Small intestine (tissue), 7 donors: ENCODE results near the gene ACSS2. TPM values are rescaled to one million over a fixed set of nuclear protein-coding genes. Genes with fewer than 3 reads are reported as not detected.

Experiments used
- DNase-seq, 2 donors: peaks; one replicate each; pipeline versions ENCODE4 v3.0.0 to v3.0.0-alpha.2; 2013
- FAIRE-seq: peaks from 2 replicates; lab custom pipeline; 2012; peaks lifted over from hg19 to GRCh38; lab: Jason Lieb, UNC
- H3K27ac ChIP-seq, 3 donors: one replicate each; pipeline ENCODE4 v1.5.1; 2013; ENCODE audit warnings: low read length in 2 of 3, mild to moderate bottlenecking in 2 of 3, control low read depth in 1 of 3, inconsistent platforms in 1 of 3, low read depth in 1 of 3, moderate library complexity in 1 of 3
- H3K27me3 ChIP-seq, 3 donors: one replicate each; pipeline ENCODE4 v1.6.1; 2013; ENCODE audit warnings: low read length in 3 of 3, inconsistent platforms in 1 of 3; ENCODE audit not compliant: control insufficient read depth in 3 of 3, insufficient read depth in 3 of 3
- H3K36me3 ChIP-seq, 3 donors: one replicate each; pipeline ENCODE4 v1.6.1; 2013; ENCODE audit warnings: low read length in 3 of 3, inconsistent platforms in 1 of 3, low read depth in 1 of 3, mild to moderate bottlenecking in 1 of 3, moderate library complexity in 1 of 3; ENCODE audit not compliant: control insufficient read depth in 3 of 3, insufficient read depth in 2 of 3
- H3K4me1 ChIP-seq, 3 donors: one replicate each; pipeline ENCODE4 v1.6.1; 2013; ENCODE audit warnings: low read length in 2 of 3, inconsistent platforms in 1 of 3, low read depth in 1 of 3, mild to moderate bottlenecking in 1 of 3, moderate library complexity in 1 of 3; ENCODE audit not compliant: control insufficient read depth in 3 of 3, insufficient read depth in 2 of 3
- H3K4me3 ChIP-seq, 3 donors: one replicate each; pipeline ENCODE4 v1.5.1; 2013; ENCODE audit warnings: low read length in 3 of 3, control low read depth in 1 of 3, inconsistent platforms in 1 of 3, low read depth in 1 of 3, mild to moderate bottlenecking in 1 of 3, moderate library complexity in 1 of 3
- H3K9me3 ChIP-seq, 2 donors: one replicate each; pipeline ENCODE4 v1.6.1; 2013; ENCODE audit warnings: low read depth in 1 of 2, low read length in 1 of 2; ENCODE audit not compliant: control insufficient read depth in 2 of 2, insufficient read depth in 1 of 2
- WGBS, 3 donors: extraction: QIAGEN DNeasy Blood & Tissue Kit; methylation state at CpG; one replicate each; pipeline ENCODE4 v1.1.7; 2013; 5-methylcytosine and 5-hydroxymethylcytosine counted together
- polyA plus RNA-seq, 4 donors: library from polyadenylated mRNA; stranded (reverse) in 3 of 4; unstranded in 1 of 4; fragments of 200-250 nt in 3 of 4; fragments of 120-200 nt in 1 of 4; gene quantifications; one replicate each; pipeline versions ENCODE4 v1.2.1 to v1.2.3, GENCODE V29; 2013
- donor health status: healthy with polysubstance abuse.
- donor health status: control.
- donor health status: control.
- donor health status: Bipolar disorder and iron deficiency.
- donor health status: healthy.

The ACSS2 gene
- polyA plus RNA-seq, 4 donors, result 37.0 to 295 (median 161) TPM

DNA sequence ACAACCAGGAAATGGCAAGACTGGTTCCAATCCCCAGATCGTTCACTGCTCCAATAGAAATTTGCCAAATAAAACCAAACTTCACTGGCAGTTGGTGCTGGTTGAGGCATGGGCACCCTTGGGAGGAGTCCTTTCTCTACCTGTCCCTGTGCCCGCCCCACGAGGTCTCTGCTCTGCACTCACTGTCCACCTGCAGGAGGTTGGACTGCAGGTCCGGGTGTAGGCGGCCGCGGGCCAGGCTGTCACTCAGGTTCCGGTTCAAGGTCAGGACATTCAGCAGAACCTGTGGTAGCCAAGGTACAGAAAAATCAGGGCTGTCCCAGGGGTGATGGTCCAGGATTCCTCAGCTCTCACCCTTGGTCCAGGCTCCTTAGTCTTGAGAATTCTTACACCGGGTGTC lies 26.6 kb upstream of the ACSS2 start:
- no peak for DNase-seq
- H3K27ac ChIP-seq, result no peak overlapping the region
- no peaks in the 10 kb centered on the region for H3K9me3 ChIP-seq
- H3K4me1 ChIP-seq, result no peaks in the 10 kb centered on the region
- WGBS, 3 donors, result 84 to 91% (median 85%) methylated on average over 9 of the region's 9 CpGs
- FAIRE-seq, result no peak
- H3K36me3 ChIP-seq, result peaks cover 4 to 11% (median 7%) of the 10 kb centered on the region in 3 donors
- H3K4me3 ChIP-seq, result no peak overlapping the region
- no peaks in the 10 kb centered on the region for H3K27me3 ChIP-seq

GRCh38 chr20:34850969-34851368 lies 25.4 kb upstream of the ACSS2 start:
- no peak overlapping the region for H3K4me3 ChIP-seq
- H3K27me3 ChIP-seq, result no peaks in the 10 kb centered on the region
- no peak overlapping the region for H3K27ac ChIP-seq
- WGBS, 3 donors, result 93 to 97% (median 96%) methylated on average over 14 of the region's 14 CpGs
- FAIRE-seq (no peak), DNase-seq (no peak)
- peaks cover 4 to 15% (median 7%) of the 10 kb centered on the region in 3 donors for H3K36me3 ChIP-seq
- H3K9me3 ChIP-seq, result no peaks in the 10 kb centered on the region
- H3K4me1 ChIP-seq, result no peaks in the 10 kb centered on the region

DNA sequence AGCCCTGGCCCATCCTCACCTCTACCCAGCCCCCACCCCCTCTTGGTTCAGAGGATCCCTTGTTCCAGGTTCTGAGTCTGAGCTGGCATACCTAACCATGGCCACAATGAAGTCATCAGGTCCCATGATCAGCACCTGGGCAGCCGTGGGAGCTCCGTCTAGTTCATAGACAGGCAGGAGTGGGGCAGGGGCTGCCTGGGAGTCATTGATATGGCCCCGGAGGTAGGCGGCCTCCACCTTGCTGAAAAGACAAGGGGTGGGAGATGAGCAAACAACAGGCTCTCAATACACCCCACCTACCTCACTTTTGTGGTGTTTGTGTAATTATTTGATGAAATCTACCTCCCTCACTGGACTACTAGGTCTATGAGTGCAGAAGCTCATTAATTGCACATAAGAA lies 24.1 kb upstream of the ACSS2 start:
- Histone ChIP-seq H3K27me3 (peaks cover 0 to 2% (median 0%) of the 10 kb centered on the region in 3 donors), H3K9me3 (no peaks in the 10 kb centered on the region), H3K27ac (no peak overlapping the region), H3K36me3 (peaks cover 4 to 15% (median 7%) of the 10 kb centered on the region in 3 donors), H3K4me1 (no peaks in the 10 kb centered on the region), H3K4me3 (no peak overlapping the region)
- WGBS, 3 donors, result 80 to 96% (median 90%) methylated on average over 4 of the region's 4 CpGs
- FAIRE-seq, result no peak
- DNase-seq, result no peak

- no peak overlapping the region for H3K4me3 ChIP-seq
- peaks cover 0 to 15% (median 0%) of the 10 kb centered on the region in 3 donors for H3K36me3 ChIP-seq
- FAIRE-seq (no peak), DNase-seq (no peak)
- no peak overlapping the region for H3K27ac ChIP-seq
- H3K9me3 ChIP-seq, result no peaks in the 10 kb centered on the region
- WGBS, 3 donors, result 96% methylated on average over 22 to 26 of the region's 26 CpGs
- peaks cover 0 to 8% (median 6%) of the 10 kb centered on the region in 3 donors for H3K4me1 ChIP-seq
- peaks cover 0 to 12% (median 0%) of the 10 kb centered on the region in 3 donors for H3K27me3 ChIP-seq
These were observed 17.0 kb upstream of the ACSS2 start for GRCh38 chr20:34859367-34859766.

GRCh38 chr20:34859826-34860545 lies 16.4 kb upstream of the ACSS2 start:
- Histone ChIP-seq H3K36me3 (peaks cover 0 to 10% (median 0%) of the 10 kb centered on the region in 3 donors), H3K9me3 (no peaks in the 10 kb centered on the region), H3K27ac (no peak overlapping the region), H3K4me1 (peaks cover 0 to 8% (median 6%) of the 10 kb centered on the region in 3 donors), H3K27me3 (peaks cover 0 to 12% (median 0%) of the 10 kb centered on the region in 3 donors), H3K4me3 (no peak overlapping the region)
- FAIRE-seq, result no peak
- DNase-seq, result no peak
- 89 to 95% (median 89%) methylated on average over 9 of the region's 9 CpGs for WGBS, 3 donors

GRCh38 chr20:34861386-34862084 lies 14.9 kb upstream of the ACSS2 start:
- Histone ChIP-seq H3K27ac (no peak overlapping the region), H3K4me1 (peaks cover 0 to 8% (median 6%) of the 10 kb centered on the region in 3 donors), H3K9me3 (no peaks in the 10 kb centered on the region), H3K4me3 (no peak overlapping the region), H3K27me3 (peaks cover 0 to 15% (median 0%) of the 10 kb centered on the region in 3 donors), H3K36me3 (peaks cover 0 to 6% (median 0%) of the 10 kb centered on the region in 3 donors)
- DNase-seq (peak; percentile 46 to 91), FAIRE-seq (no peak)
- 50 to 79% (median 72%) methylated on average over 7 of the region's 7 CpGs for WGBS, 3 donors

GRCh38 chr20:34862724-34863123 lies 13.7 kb upstream of the ACSS2 start:
- no peak for FAIRE-seq
- no peaks in the 10 kb centered on the region for H3K9me3 ChIP-seq

DNA sequence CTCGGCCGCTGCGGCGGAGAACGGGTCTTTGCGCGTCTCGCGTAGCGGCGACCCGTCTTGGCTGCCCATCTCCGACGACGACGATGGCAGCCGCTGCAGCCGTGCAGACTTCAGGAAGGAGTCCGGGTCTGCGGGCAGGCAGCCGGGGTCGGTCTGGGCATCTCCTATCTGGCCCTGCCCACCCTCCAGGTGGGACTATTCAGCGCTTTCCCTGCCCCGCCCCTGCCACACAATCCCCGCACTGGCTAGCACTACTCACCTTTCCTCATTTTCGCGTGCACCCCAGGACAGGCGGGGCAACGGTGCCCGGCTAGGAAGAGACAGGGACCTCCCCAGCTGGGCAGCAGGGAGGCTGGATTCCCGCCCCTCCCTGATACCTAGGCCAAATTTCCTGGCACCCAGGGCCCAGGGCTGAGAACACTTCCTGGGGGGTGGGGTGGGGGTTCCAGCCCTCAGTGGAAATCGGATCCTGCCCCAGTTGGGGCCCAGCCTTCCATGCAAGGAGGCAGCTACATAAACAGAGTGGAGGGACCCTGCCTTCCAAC lies 12.9 kb upstream of the ACSS2 start:
- 75 to 89% (median 88%) methylated on average over 25 to 32 of the region's 32 CpGs for WGBS, 3 donors

More at GRCh38 chr20:34862724-34863123, 13.7 kb upstream of the ACSS2 start:
- Histone ChIP-seq H3K4me3 (no peak overlapping the region), H3K27me3 (peaks cover 0 to 13% (median 0%) of the 10 kb centered on the region in 3 donors), H3K4me1 (peaks cover 0 to 8% (median 6%) of the 10 kb centered on the region in 3 donors), H3K27ac (no peak overlapping the region), H3K36me3 (peaks cover 0 to 6% (median 0%) of the 10 kb centered on the region in 3 donors)
- 92 to 96% (median 93%) methylated on average over 12 of the region's 12 CpGs for whole genome bisulfite sequencing, 3 donors
- no peak for DNase-seq

More for the DNA sequence above, 12.9 kb upstream of the ACSS2 start:
- Histone ChIP-seq H3K27me3 (peaks cover 0 to 14% (median 0%) of the 10 kb centered on the region in 3 donors), H3K27ac (no peak overlapping the region), H3K36me3 (peaks cover 0 to 6% (median 0%) of the 10 kb centered on the region in 3 donors), H3K4me1 (peaks cover 0 to 8% (median 6%) of the 10 kb centered on the region in 3 donors), H3K9me3 (no peaks in the 10 kb centered on the region), H3K4me3 (no peak overlapping the region)
- FAIRE-seq, result no peak
- DNase-seq, result no peak
